SK-N-SH (cell line): Measurements from ENCODE around the gene ECEL1. TPM values are rescaled to one million over a fixed set of nuclear protein-coding genes. Genes with fewer than 3 reads are reported as not detected.

Source experiments
- CTCF ChIA-PET: fragments of 300-600, 350-600 bp; formaldehyde crosslinking; extraction: SDS; loops from one replicate; lab custom pipeline; 2021; lab: Yijun Ruan, JAX
- POLR2A ChIA-PET: fragments of 350-600 bp; sonication (Branson Sonifier 250); formaldehyde crosslinking; extraction: SDS; loops from one replicate; lab custom pipeline; 2020; ENCODE audit warnings: antibody characterized with exemption, inconsistent platforms; lab: Yijun Ruan, JAX
- DNase-seq: peaks from one replicate; pipeline ENCODE4 v3.0.0; 2012
- H2AFZ ChIP-seq: fragments of 200-600 bp; sonication (generic); 2 replicates; pipeline ENCODE4 v1.8.1; 2016; ENCODE audit warnings: antibody characterized with exemption, mild to moderate bottlenecking, low read depth
- H3F3A ChIP-seq: fragments of 200-600 bp; sonication (generic); replicated peaks from 2 replicates; pipeline ENCODE3; 2016; ENCODE audit warnings: antibody characterized with exemption, mild to moderate bottlenecking; ENCODE audit not compliant: insufficient read depth
- H3K27ac ChIP-seq, 2 experiments: fragments of 200-500 bp in 1 of 2; fragments of 200-600 bp in 1 of 2; sonication (Bioruptor generic) in 1 of 2; sonication (generic), shearing (Covaris generic) in 1 of 2; 2 replicates each; pipeline versions ENCODE4 v1.5.1 to v1.6.1; 2014 to 2016; ENCODE audit warnings: low read depth in 2 of 2, inconsistent platforms in 1 of 2, low read length in 1 of 2, mild to moderate bottlenecking in 1 of 2, mixed read lengths in 1 of 2
- H3K27me3 ChIP-seq: fragments of 200-600 bp; sonication (generic), shearing (Covaris generic); 2 replicates; pipeline ENCODE4 v1.6.1; 2016; ENCODE audit warnings: mixed run types; ENCODE audit not compliant: insufficient read depth
- H3K36me3 ChIP-seq, 2 experiments: fragments of 200-500 bp in 1 of 2; fragments of 200-600 bp in 1 of 2; sonication (Bioruptor generic) in 1 of 2; sonication (generic) in 1 of 2; replicated peaks in 1 of 2; 2 replicates each; pipeline versions ENCODE3 to v1.5.1; 2014 to 2016; ENCODE audit warnings: low read length in 1 of 2, mild to moderate bottlenecking in 1 of 2; ENCODE audit not compliant: insufficient read depth in 2 of 2, control insufficient read depth in 1 of 2
- H3K4me1 ChIP-seq, 2 experiments: fragments of 200-500 bp in 1 of 2; fragments of 200-600 bp in 1 of 2; sonication (Bioruptor generic) in 1 of 2; sonication (generic), shearing (Covaris generic) in 1 of 2; 2 replicates each; pipeline versions ENCODE4 v1.5.1 to v1.6.1; 2014 to 2016; ENCODE audit warnings: low read depth in 1 of 2, low read length in 1 of 2, mixed run types in 1 of 2; ENCODE audit not compliant: insufficient read depth in 2 of 2, control insufficient read depth in 1 of 2
- H3K4me2 ChIP-seq: fragments of 200-600 bp; sonication (generic), shearing (Covaris generic); 2 replicates; pipeline ENCODE4 v1.6.1; 2017; ENCODE audit warnings: mixed run types
- H3K4me3 ChIP-seq, 2 experiments: fragments of 200-500 bp in 1 of 2; fragments of 200-600 bp in 1 of 2; sonication (Bioruptor generic) in 1 of 2; sonication (generic), shearing (Covaris generic) in 1 of 2; 2 replicates each; pipeline versions ENCODE4 v1.5.1 to v1.8.1; 2014 to 2016; ENCODE audit warnings: low read depth in 2 of 2, inconsistent platforms in 1 of 2, low read length in 1 of 2, mild to moderate bottlenecking in 1 of 2, mixed read lengths in 1 of 2, moderate library complexity in 1 of 2
- H3K79me2 ChIP-seq: fragments of 200-600 bp; sonication (generic); 2 replicates; pipeline ENCODE4 v1.8.1; 2017; ENCODE audit warnings: mild to moderate bottlenecking; ENCODE audit not compliant: insufficient read depth
- H3K9ac ChIP-seq: fragments of 200-600 bp; sonication (generic); 2 replicates; pipeline ENCODE4 v1.6.1; 2017; ENCODE audit warnings: mixed run types
- H3K9me2 ChIP-seq: fragments of 200-600 bp; sonication (generic); 2 replicates; pipeline ENCODE4 v1.6.1; 2017; ENCODE audit warnings: mixed run types
- H3K9me3 ChIP-seq: fragments of 200-600 bp; sonication (generic); 2 replicates; pipeline ENCODE4 v1.6.1; 2017; ENCODE audit warnings: mixed run types, mild to moderate bottlenecking, moderate library complexity
- H4K20me1 ChIP-seq: fragments of 200-600 bp; sonication (generic); 2 replicates; pipeline ENCODE4 v1.6.1; 2017; ENCODE audit warnings: mild to moderate bottlenecking, mixed run types; ENCODE audit not compliant: insufficient read depth
- CHD2 ChIP-seq: fragments of 150-350 bp; IDR thresholded peaks from 2 replicates; pipeline ENCODE4 v1.6.1; 2018; ENCODE audit warnings: low read length; ENCODE audit not compliant: partially characterized antibody
- CTCF ChIP-seq: fragments of 200-600 bp; sonication (generic); IDR thresholded peaks from 2 replicates; pipeline ENCODE4 v1.6.1; 2017; ENCODE audit warnings: antibody characterized with exemption, mild to moderate bottlenecking, moderate library complexity
- EP300 ChIP-seq, 2 experiments: IDR thresholded peaks; 2 replicates each; pipeline versions ENCODE4 v1.4.0 to v1.6.1; 2012; ENCODE audit warnings: borderline replicate concordance in 1 of 2, low read depth in 1 of 2, low read length in 1 of 2
- EZH2phosphoT487 ChIP-seq: fragments of 200-600 bp; sonication (generic); IDR thresholded peaks from 2 replicates; pipeline ENCODE4 v1.6.1; 2017; ENCODE audit warnings: low read depth, mixed run types, mild to moderate bottlenecking, antibody characterized with exemption, moderate library complexity, borderline replicate concordance
- GATA2 ChIP-seq: sonication (generic); formaldehyde crosslinking; IDR thresholded peaks from 2 replicates; pipeline ENCODE4 v1.5.0; 2020; ENCODE audit warnings: mild to moderate bottlenecking, missing genetic modification reagents
- JUND ChIP-seq: IDR thresholded peaks from 2 replicates; pipeline ENCODE4 v1.4.0; 2012
- MXI1 ChIP-seq: IDR thresholded peaks from 2 replicates; pipeline ENCODE4 v1.6.1; 2012; ENCODE audit warnings: mild to moderate bottlenecking, low read depth, low read length, improper control_type of control experiment
- NFIC ChIP-seq: IDR thresholded peaks from 2 replicates; pipeline ENCODE4 v1.4.0; 2012; ENCODE audit warnings: borderline replicate concordance
- PBX3 ChIP-seq: IDR thresholded peaks from 2 replicates; pipeline ENCODE4; 2012
- RAD21 ChIP-seq: IDR thresholded peaks from 2 replicates; pipeline ENCODE4 v1.6.1; 2012; ENCODE audit warnings: mild to moderate bottlenecking, low read length
- REST ChIP-seq: IDR thresholded peaks from 2 replicates; pipeline ENCODE4 v1.6.1; 2012; ENCODE audit warnings: mild to moderate bottlenecking, low read depth, low read length, moderate library complexity
- RFX5 ChIP-seq: IDR thresholded peaks from 2 replicates; pipeline ENCODE4 v1.6.1; 2012; ENCODE audit warnings: mild to moderate bottlenecking, improper control_type of control experiment, low read length
- SMC3 ChIP-seq: IDR thresholded peaks from 2 replicates; pipeline ENCODE4 v1.6.1; 2012; ENCODE audit warnings: low read depth, low read length, improper control_type of control experiment
- ZBTB33 ChIP-seq: IDR thresholded peaks from 2 replicates; pipeline ENCODE4 v1.4.0; 2012; ENCODE audit warnings: low read depth, borderline replicate concordance
- WGBS: methylation state at CpG from one replicate; pipeline ENCODE4 v1.1.6; 2017; ENCODE audit warnings: low lambda C conversion rate; 5-methylcytosine and 5-hydroxymethylcytosine counted together
- polyA plus RNA-seq, 3 experiments: library from polyadenylated mRNA; depleted of rRNA; stranded (reverse); fragments of >200 nt; gene quantifications; 2 replicates each; pipeline ENCODE4 v1.2.3, GENCODE V29; 2012

Gene ECEL1
- polyA plus RNA-seq, 1 of the 3 experiments (the other 2 are of a cell fraction) = not detected

- TF ChIP-seq CTCF = no peak
- no peak for TF ChIP-seq RFX5
- no peak for TF ChIP-seq JUND
- no peak for TF ChIP-seq REST
- TF ChIP-seq CHD2 = no peak
- no peak for TF ChIP-seq EZH2phosphoT487
- TF ChIP-seq RAD21 = no peak
Measured at GRCh38 chr2:232519581-232520438, 32.2 kb upstream of the ECEL1 start, which contains the start of gene PRSS56 (continued).

- DNase-seq = no peak
- Histone ChIP-seq H3K27me3 (peaks cover 23% of the 10 kb centered on the region), H3K9me2 (no peaks in the 10 kb centered on the region), H3K36me3 (no peaks in the 10 kb centered on the region), H2AFZ (no peak overlapping the region), H3F3A (no peaks in the 10 kb centered on the region), H3K4me2 (no peak overlapping the region), H4K20me1 (no peaks in the 10 kb centered on the region), H3K4me3 (no peak overlapping the region), H3K4me1 (peaks cover 0 to 11% of the 10 kb centered on the region in 2 experiments; a peak in 1 of 4 replicates), H3K9me3 (no peaks in the 10 kb centered on the region), H3K9ac (no peak overlapping the region), H3K79me2 (no peaks in the 10 kb centered on the region), H3K27ac (no peak overlapping the region)
- POLR2A ChIA-PET = no interaction called here
- TF ChIP-seq NFIC (no peak), PBX3 (no peak), ZBTB33 (no peak), EP300 (IDR thresholded peaks at IDR 0.05; ENCODE audit: borderline replicate concordance in 1 of 2, low read depth in 1 of 2, low read length in 1 of 2) (no peak), SMC3 (no peak), MXI1 (no peak), CTCF (no peak), GATA2 (CRISPR knock-in tag) (no peak)
- CTCF ChIA-PET = interaction anchor here (0.9 to 9.7 kb wide), 5 partner anchors 42 to 618 kb away, joined by 3 to 196 read pairs (median 6); no protein-coding TSS in a partner anchor
- 63% methylated on average over 4 of the region's 6 CpGs for WGBS
Measured at GRCh38 chr2:232518844-232519243, 31.2 kb upstream of the ECEL1 start.
